Astrocyte of the hippocampus (primary cell): ENCODE results near the gene CTNNBL1.
"Not testable (repeated sequence)": the region's sequence is repeated elsewhere in the genome, so short reads cannot be mapped to it uniquely, and the experiment has no call there.

ENCODE experiments used
- DNase-seq: peaks from one replicate; pipeline ENCODE4 v3.0.0; 2011; ENCODE audit warnings: low read depth, low spot score

The CTNNBL1 gene

DNA sequence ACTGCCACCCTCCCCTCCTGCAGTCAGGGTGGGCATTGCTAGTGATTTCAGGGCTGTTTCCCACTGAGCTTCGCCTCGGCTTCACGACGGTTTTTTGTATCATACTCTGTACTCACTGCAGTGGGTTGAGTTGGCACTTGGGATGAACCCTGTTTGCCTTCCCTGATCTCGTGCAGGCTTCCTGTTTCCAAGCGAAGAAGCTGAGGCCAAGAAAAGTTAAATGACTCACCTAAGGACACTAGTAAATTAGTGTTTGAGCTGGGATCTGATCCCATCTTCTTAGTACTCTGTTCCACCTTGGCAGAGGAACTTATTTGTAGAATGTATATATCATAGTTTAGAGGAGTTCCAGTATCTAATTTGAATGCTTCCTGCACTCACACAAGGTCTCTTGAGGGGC is 158.8 kb downstream of the CTNNBL1 start:
- no peak for DNase-seq

DNA sequence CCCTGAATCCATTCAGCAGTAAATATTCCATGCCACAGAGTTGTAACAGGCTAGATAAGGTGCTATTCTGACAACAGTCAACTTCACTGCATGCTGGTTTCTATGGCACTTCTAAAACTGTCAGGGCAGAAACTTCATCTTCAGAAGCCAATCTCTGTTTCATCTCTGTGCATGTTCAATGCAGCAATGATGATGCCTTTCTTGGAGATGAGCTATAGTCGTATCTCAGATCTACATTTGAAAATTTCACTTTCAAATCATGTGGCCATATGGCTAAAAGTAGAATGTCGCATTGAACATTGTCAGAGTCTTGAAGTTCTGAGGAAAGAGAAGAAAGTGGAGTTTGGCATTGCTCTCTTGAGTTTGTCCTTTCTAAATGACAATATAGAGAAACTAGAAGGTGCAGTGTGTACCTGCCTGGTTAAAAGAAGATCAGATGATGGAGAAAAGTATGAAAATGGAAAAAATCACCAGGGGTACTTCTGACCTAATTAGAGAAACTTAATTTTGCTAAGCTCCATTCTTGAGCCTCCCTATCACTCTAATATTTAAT is 160.1 kb downstream of the CTNNBL1 start:
- no peak for DNase-seq

DNA sequence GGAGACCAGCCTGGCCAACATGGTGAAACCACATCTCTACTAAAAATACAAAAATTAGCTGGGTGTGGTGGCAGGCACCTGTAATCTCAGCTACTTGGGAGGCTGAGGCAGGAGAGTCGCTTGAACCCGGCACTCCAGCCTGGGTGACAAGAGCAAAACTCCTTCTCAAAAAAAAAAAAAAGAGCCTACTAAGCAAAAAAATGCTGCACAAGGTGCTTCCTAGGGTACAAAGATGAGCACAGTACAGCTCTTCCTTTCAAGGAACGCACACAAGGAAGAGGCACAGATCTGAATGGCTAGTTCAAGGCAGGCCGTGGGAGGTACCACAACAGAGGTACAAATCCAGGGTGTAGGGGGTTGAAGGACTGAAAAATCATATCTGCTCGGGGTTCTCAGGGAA is 162.2 kb downstream of the CTNNBL1 start:
- not testable (repeated sequence) for DNase-seq

DNA sequence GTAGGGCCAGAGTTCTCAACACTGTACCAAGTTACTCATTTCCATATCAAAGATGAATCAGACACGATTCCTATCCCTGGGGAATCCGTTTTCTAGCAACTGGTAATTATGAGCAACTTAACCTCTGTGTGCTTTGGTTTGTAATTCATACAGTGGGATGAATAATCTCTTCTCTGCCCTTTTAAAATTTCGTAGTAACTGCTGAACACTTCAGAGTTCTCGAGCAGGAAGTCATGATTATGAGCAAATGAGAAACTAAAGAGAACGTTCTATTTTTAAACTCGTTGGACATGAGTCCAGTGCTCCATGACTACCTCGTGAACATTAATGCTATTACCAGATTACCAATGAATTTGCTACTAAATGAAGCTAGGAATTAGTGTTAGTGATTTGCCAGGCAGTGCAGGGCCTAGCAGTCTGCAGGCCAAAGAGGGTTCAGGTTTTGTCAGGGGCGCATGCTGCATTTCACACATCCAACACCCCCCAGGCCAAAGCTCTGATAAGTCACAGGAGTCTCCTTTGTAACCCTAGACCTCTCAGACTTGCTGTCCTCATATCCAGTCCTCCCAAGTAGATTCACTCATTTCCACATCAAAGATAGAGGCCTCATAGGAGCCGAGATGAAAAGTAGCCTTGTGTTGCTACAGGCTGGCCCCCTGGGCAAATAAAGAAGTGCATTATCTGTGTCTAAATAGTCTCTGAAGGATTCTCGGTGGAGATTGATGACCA is 163.3 kb downstream of the CTNNBL1 start:
- no peak for DNase-seq

DNA sequence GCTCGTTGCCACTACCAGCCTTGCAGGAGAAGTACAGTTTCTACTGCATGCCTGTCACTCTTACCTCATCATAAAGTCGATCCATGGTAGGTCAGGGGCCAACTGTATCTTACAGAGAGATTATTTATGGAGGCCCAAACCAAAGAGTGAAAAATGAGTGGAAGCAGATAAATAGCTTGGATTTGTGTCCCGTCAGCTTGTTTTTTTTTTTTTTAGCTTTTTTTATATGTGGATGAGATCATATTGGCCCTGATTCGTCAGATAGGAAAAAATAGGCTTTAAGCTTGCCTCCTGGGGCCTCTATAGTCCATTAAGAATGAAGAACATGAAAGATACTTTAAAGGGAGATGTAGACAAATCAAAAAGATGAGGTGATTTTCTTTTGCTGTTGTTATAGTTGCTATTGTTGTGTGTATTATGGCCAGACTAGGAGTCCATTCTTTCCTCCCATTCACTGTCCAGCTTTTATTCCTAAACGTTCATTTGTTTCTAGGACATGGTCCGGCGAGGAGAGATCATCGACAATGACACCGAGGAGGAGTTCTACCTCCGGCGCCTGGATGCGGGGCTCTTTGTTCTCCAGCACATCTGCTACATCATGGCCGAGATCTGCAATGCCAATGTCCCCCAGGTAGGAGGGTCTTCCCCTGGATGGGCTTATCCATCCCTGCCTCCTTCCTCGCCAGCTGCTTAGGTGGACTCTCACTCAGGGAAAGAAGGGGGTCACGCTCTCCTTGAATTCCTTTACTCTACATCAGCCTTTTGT is 165.8 kb downstream of the CTNNBL1 start:
- no peak for DNase-seq

DNA sequence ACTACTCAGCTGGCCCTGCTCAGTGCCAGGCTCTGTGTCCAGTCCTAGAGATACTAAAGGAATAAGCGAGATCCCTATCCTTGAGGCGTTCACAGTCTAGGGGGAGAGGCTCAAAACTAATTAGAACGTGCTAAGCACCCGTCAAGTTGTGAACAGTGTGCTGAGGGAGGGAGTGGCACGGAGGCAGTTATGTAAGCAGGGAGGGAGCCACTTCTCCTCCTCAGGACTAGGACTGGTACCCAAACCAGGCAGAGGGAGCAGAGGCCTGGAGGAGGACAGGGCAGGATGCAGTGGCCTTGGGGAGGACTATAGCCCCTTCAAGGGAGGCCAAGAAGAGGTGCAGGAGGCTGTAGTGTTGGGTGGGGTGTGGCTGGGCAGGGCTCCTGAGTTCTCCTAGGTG is 169.5 kb downstream of the CTNNBL1 start:
- no peak for DNase-seq

DNA sequence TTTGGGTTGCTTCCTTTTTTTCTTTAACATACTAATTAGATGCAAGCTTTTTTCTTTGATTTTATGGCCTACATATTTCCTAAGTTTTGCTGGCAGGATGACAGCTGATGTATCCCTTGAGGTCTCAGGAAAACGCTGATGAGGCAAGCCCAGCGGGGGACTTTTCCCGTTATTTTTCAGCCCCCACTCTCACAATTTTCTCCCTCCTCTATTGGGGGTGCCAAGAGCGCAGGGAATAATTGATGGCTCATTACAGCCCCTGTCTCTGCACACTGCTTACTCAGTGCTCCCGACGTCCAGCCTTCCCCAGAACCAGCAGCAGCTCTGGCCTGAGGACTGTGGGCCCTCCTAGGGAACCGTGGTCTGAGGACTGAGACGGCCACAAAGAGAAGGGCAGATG is 170.5 kb downstream of the CTNNBL1 start:
- no peak for DNase-seq

DNA sequence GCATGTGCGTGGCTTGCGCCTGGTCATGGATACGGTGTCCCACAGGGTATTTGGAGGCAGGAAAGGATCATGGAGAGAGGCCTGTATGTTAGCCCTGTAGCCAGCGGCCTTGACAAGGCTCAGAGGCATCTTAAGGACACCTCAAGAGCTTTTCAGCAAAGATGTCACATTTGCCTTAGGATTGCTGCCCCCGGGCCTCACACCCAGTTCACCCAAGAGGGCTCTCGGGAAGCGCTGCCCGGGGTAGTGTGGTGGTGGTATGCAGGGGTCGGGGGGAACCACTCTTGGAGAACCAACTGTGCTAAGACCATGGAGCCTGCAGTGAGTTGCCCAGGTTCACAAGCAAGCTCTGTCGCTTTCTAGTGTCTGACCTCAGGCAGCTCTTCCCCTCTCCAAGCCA is 172.2 kb downstream of the CTNNBL1 start:
- no peak for DNase-seq

DNA sequence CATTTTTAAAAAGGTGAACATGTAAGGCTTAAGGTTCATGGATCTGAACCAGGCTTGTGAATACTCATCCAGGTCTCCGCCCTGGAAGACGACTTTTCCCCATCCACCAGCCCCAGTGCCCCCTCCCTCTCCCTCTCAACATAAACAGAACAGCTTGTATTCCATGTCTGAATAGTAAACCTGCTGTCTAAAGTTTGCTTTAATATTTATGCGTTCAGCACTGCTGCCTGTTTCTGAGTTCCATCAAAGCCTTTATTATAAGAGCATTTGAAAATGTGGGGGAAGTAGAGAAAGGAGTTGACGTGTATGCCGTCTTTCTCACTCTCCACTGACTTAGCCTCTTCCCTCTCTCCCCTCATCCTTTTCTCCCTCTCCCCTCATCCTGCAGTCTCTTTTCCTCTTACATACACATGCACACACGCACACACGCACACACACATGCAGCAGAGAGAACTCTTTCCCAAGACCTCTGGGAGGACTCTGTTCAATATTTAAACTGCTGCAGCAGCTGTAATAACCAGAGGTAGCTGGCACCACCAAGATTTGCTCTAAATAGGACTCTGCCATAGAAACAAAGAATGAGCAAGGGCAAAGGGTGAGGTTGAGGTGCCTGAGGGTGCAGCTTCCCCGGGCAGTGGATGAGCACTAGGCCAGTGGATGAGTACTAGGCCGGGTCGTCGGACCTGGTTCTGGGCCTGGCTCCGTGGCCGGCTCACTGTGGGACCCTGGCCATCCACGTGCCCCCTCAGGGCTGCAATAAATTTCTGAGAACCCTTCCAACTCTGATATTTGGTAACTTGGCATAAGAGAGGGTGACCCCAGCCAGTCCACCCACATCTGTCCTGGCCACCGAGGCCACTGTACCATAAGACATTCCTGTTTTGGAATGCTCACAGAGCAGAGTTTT is 173.7 kb downstream of the CTNNBL1 start:
- no peak for DNase-seq

DNA sequence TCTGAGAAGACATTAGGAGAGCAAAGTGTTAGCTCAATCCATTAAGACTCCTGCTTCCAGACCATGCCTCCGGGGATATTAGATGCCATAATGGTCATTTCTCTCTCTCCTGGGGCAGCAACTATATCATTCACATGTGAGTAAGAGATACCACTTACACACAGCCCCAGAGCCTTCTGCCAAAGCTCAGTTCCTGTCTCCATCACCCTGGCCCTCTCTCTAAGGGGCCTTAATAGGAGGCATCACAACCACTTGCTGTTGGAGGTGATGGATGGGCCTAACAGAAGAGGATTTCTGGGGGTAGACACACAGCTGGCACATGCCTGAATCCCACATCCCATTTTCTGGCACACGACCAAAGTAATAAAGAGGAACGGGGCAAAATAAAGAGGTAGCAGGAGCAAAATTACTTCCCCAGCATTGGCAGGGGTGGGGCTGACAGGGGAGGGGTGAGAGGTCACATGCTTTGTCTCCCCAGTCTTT is 175.1 kb downstream of the CTNNBL1 start:
- no peak for DNase-seq

DNA sequence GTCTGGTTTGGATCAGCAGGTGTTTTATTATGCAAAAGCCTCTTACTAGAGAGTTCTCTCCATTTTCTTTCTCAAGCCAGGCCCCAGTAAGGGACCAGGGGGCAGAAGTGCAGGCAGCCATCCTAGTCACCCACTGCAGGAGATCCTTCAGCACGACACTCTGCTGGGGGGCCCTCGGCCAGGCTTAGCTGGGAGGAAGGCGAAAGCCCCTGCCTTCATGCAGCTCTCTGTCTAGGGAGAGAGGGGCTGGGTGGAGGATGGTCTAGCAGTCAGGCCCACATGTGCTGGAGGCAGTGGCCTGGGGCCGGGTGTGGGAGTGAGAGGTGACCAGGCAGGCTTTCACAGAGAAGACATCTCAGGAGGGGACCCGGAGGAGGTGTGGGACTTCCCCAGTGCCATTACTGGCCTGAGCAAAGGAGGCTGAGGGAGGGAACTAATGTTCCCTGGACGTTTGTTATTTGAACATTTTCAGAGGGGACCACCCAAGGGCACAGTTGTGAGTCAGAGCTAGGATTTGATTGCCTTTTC is 175.6 kb downstream of the CTNNBL1 start:
- DNase-seq, result no peak

DNA sequence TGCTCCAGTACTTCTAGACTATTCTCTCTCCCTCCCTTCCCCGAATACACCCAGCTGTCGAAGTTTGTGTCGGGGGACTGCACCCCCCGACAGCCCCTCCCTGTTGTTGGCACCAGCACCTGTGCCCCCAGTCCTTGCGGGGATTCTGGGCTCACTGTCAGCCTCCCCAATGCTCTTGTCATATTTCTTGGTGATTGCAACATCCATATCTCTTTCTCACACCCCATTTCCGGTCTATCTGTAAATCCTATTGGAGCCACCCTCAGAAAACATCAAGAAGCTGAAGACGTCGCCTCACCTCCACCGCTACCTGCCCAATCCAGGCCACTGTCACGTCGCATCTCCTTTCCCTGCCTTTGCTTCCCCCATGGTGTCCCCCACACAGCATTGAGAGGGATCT is 176.5 kb downstream of the CTNNBL1 start:
- no peak for DNase-seq

DNA sequence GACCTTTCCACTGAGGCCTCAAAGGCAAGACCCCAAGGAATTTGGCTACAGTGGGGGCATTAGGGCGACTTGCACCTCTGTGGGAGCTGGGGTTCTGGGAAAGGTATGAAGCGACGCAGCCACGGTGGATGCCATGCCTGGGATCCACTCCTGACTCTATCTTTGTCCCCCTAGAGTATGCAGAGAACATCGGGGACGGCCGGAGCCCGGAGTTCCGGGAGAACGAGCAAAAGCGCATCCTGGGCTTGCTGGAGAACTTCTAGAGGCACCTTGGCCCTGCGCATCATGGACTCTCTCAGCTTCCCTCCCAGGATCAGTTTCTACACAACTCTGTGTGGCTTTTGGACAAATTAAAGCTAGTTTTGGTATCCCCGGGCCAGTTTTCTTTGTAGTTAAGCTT is 177.9 kb downstream of the CTNNBL1 start:
- no peak for DNase-seq

DNA sequence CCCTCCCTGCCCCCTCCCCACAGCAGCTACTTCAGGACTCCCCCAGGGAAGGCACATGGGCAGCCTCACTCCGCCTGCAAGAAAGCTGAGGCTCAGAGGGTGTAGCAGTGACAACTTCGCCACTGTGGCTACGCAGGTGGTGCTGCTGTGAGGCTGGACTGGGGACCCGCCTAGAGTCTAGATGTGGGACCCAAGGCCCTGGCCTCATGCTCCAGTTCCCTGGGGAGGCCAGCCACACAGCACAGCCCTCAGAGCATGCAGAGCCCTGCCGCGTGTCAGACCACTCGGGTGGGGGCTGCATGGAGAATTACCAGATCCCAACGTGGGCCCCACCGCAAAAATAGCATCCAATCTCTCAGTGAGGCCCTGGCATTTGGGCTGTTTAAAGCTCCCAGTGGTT is 178.3 kb downstream of the CTNNBL1 start:
- no peak for DNase-seq

DNA sequence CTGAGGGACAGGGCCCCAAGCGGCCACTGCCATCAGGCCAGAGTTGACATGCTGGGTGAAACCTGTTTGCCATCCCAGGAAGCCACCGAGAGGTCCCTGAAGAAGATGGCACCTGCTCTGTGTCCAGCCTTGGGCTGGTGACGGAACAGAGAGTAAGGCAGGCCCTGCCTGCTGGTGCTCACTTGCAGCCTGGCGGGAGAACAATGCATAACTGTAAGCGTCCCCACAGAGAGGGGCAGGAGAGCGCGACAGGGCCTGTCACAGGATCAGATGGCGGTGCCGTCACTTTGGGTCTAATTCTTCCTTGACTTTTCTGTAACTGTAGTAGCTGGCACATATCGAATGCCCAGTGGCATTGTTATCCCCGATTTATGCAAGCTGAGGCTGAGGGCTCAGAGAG is 180.1 kb downstream of the CTNNBL1 start:
- DNase-seq, result no peak

DNA sequence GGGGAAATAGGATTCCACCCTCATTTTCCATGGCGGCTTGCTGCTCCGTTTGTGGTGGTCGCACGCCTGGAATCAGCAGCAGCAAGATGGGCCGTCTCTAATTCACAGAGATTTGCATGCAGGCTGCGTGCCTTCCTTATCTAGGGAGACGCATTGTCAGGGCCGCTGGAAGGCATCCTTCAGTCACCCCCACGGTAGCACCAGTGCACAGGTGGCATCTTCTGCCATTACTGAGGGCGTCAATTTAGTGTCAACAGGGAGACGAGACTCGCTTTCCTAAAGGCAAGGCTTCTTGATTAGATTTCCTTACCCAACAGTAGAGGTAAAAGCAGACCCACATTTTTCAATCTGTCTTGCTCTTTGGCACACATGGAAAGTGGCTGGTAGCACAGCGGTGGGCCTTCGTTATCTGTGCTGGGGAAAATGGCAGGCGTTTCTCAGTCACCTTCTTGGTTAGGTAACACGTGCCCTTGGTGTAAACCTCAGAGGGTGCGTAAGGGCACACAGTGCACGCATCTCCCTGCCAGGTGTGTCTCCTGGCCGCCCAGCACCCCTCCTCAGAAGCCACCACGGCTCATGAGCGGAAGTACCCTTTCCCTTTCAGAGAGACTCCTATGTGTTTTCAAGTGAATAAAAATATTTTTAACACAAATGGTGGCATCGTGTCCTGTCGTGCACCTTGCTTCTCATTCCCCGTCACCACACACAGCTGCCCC is 181.8 kb downstream of the CTNNBL1 start:
- no peak for DNase-seq

DNA sequence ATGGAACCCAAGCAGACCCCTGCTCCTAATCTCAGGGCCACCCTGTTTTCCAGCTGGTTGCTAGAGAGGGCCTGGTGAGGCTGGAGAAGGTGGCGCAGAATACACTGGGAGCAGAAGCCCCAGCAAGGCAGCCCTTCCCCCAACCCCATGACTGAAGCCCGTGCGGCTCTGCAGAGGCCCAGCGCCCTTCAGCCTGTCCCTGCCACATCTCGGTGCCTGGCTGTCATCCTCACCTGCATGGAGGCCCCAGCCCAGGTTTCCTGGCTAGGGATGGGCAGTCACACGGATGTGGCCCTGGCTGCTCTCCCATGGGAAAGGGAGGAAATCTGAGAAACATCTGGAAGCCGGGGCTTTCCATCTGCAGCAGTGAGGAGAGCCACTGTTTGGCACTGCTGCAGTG is 183.0 kb downstream of the CTNNBL1 start:
- DNase-seq, result no peak

DNA sequence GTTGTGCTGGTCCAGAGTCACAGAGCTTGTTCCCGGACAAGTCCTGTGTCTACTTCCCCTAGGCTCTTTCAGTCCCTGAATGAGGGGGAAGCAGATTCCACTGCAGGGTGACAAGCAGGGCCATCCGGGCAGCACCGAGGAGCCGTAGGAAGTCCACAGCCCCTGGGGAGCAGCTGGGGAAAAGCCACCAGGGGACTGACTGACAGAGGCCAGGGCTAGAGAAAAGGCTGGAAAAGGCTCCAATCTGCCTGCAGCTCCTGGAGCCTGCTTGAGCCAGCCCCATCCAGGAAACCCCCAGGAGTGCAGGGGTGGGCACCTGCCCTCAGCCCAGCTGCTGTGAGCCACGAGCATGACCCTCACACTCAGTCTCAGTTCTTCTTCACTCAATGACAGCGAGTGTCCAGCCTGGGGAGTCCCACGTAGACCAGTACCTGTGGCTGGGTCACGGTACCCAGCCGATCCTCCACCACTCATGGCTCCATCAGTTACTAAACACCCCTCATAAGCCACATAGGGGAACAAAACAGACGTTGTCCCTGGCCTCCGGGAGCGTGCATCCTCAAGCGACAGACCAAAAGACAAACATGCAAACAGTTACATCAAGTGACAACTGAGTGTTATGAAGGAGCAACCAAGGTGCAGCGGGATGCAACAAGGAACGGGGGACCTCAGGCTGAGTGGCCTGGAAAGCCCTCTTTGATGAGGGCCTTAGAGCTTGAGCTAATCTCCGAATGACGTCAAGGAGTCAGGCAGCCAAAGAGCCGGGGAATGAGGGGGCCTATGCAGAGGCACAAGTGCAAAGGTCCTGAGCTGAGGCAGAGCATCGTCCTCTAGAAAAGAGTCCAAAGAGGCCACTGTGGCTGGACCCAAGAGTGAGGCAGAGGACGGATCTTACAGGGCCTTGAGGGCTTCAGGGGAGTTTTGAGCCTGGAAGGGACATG is 184.3 kb downstream of the CTNNBL1 start:
- DNase-seq, result no peak

DNA sequence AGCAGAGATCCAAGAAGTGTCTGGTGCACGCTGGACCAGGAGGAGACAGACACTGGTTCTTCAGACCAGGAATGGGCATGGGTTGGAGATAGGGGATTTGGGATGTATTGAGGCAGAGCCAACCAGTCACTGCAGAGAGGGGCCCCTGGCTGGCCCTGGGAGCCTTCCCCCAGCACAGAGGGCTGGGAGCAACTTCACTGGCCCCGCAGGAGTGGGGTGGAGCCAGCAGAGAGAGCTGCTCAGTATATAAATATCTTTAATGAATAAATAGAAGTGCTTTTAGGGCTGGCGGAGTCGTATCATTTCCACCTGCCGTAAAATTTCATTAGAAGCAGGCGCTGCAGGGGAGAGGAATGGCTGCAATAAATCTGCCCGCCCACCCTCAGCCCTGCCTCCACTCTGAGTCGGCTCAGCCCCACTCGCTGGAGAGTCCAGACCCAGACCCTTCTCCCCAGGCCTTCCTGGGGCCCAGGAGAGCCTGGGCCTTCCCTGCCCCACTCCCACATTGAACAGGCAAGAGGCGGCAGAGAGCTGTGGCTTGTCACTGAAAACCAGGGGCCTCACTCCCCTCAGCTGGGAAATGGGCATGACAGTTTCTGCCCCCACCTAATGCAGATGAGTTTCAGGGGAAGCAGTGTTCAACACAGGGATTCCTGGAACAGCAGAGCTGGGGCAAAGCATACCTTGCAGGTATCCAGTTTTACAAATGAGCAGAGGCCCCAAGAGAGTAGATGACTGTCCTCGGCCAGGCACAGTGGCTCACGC is 185.2 kb downstream of the CTNNBL1 start:
- DNase-seq, result no peak
